Choroid plexus epithelial cell (primary cell): ENCODE results near the gene KIF23.

ENCODE experiments used
- DNase-seq: peaks from one replicate; pipeline ENCODE4 v3.0.0-alpha.2; 2010; ENCODE audit warnings: low read depth
- H3K4me3 ChIP-seq: 2 replicates; pipeline ENCODE4 v1.5.1; 2011; ENCODE audit warnings: low read depth, mild to moderate bottlenecking, control low read depth, low read length, moderate library complexity
- TF ChIP-seq, protein P1 (sequence below): conservative IDR thresholded peaks from 2 replicates; pipeline ENCODE4 v1.5.1; 2011; ENCODE audit warnings: low read depth, mild to moderate bottlenecking, control low read depth, inconsistent platforms, low read length, moderate library complexity

KIF23 gene

DNA sequence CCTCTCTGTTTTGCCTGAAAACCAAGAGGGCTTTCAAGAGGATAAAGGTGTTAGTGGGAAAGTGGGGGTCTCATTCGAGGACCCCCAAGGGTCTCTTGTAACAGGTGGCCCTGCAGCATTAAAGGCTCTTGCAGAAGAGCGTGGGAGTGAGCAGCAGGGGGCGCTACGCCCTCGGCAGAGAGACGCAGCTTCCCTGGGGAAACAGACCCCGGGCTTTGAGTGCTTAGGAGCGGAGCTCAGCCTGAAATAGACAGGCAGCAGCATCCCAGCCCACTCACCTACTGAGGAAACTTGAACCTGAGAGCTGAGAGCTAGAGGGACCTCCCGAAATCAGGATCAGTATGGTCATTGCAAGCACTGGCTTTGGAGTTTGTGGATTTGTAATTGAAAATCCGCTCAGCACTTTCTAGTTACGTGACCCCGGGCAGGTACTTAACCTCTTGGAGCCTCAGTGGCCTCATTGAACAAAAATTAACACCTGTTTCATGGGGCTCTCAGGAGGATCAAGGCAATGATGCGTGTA lies 64.2 kb downstream of the KIF23 start:
- peak; percentile 75 for DNase-seq
- TF ChIP-seq, protein P1, sequence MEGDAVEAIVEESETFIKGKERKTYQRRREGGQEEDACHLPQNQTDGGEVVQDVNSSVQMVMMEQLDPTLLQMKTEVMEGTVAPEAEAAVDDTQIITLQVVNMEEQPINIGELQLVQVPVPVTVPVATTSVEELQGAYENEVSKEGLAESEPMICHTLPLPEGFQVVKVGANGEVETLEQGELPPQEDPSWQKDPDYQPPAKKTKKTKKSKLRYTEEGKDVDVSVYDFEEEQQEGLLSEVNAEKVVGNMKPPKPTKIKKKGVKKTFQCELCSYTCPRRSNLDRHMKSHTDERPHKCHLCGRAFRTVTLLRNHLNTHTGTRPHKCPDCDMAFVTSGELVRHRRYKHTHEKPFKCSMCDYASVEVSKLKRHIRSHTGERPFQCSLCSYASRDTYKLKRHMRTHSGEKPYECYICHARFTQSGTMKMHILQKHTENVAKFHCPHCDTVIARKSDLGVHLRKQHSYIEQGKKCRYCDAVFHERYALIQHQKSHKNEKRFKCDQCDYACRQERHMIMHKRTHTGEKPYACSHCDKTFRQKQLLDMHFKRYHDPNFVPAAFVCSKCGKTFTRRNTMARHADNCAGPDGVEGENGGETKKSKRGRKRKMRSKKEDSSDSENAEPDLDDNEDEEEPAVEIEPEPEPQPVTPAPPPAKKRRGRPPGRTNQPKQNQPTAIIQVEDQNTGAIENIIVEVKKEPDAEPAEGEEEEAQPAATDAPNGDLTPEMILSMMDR = peak; percentile 97
- no peak overlapping the region for H3K4me3 ChIP-seq

- DNase-seq = no peak
- no peak overlapping the region for H3K4me3 ChIP-seq
- TF ChIP-seq, protein P1 = no peak
Observed at GRCh38 chr15:69479081-69479480, 64.9 kb downstream of the KIF23 start.

DNA sequence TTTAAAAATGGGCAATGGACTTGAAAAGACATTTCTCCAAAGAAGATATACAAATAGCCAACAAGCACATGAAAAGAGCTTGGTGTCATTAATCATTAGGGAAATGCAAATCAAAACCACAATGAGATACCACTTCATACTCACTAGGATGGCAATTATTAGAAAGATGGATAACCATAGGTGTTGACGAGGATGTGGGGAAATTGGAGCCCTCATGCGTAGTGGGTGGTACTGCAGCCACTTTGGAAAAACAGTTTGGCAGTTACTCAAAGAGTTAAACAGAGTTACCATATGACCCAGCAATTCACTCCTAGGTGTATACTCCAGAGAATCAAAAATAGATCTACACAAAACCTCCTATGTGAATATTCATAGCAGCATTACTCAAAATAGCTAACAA lies 65.8 kb downstream of the KIF23 start:
- TF ChIP-seq, protein P1 = no peak
- no peak overlapping the region for H3K4me3 ChIP-seq

DNA sequence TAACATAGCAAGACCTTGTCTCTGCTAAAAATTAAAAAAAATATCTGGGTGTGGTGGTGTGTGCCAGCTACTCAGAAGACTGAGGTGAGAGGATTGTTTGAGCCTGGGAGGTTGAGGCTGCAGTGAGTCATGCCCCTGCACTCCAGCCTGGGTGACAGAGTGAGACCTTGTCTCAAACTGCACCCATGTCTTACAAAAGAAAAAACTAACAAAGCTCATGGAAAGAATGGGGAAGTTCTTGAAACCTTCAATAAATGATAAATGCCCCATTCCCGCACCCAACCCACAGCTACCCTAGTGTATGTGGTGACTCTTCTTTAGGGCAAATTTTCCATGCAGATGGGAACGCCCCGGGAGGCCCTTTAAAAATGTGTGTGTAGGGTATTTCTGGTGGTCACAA lies 66.8 kb downstream of the KIF23 start:
- H3K4me3 ChIP-seq = no peak overlapping the region
- TF ChIP-seq, protein P1 = no peak

More for the DNA sequence above, 65.8 kb downstream of the KIF23 start:
- DNase-seq = no peak

GRCh38 chr15:69482686-69483256 lies 68.6 kb downstream of the KIF23 start:
- no peak overlapping the region for H3K4me3 ChIP-seq
- TF ChIP-seq, protein P1 = no peak
- DNase-seq = no peak

More for the DNA sequence above, 66.8 kb downstream of the KIF23 start:
- no peak for DNase-seq

- TF ChIP-seq, protein P1 = no peak
- no peak overlapping the region for H3K4me3 ChIP-seq
- DNase-seq = no peak
Observed at GRCh38 chr15:69484837-69485236, 70.7 kb downstream of the KIF23 start.

DNA sequence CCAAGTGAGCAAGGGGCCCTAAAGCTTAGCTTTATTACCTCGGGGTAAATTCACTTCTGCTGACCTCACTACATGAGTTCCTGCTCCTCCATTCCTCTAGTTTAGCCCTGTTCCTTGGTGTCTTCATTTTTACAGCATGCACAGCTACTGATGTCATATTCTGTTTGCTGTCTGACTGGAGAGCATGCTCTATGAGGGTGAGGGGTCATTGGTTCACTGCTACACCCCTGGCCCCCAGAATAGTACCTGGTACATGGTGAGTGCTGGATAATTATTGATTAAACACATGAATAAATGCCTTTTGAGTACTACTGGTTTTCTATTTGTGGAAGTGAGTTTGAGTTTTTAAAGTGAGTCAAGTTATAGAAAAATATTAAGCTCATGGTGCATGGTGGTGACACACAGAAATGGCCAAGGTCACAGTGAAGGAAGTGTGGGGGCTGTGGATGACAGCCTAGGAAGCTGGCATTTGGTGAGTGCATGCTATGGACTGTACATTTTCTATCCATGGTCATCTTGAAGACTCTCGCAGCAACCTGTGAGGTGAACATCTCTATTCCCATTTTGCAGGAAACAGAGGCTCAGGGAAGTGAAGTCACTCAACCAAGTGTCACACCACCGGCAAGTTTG lies 72.4 kb downstream of the KIF23 start:
- TF ChIP-seq, protein P1 = no peak
- no peak for DNase-seq
- H3K4me3 ChIP-seq = no peak overlapping the region
